ENCODE measurements around the gene MS4A18. TPM values are rescaled to one million over a fixed set of nuclear protein-coding genes. Genes with fewer than 3 reads are reported as not detected.
"Not testable (repeated sequence)": the region's sequence is repeated elsewhere in the genome, so short reads cannot be mapped to it uniquely, and the experiment has no call there.

Gene MS4A18
- not detected in 2 replicates for total RNA-seq

DNA sequence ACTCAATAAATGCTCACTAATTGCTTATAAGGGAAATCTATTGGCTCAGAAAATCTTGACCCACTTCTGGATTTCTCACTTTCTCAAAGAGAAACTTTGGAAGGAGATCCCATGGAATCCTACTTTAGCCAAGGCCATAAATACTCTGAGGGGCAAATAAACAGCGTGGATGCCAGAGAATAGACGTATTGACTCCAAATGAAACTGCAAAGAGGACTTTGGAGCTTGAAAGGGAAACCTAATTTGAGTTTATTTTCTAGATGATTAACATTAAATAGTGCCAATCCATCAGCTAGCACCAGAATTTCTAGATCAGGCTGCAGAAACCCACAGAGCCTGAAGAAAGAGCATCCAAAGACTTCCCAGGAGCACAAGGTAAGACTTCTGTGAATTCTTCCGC is at the start of gene MS4A18:
Gene MS4A18 (plus strand): TSS at position 301 of the 400 bp plus-strand sequence.
- Mint-ChIP-seq H3K27ac (no peak within 1 kb of the TSS), H3K36me3 (ENCODE audit: low read depth) (no peaks in the 10 kb centered on the region), H3K27me3 (ENCODE audit: insufficient read depth) (peaks cover 3% of the 10 kb centered on the region), H3K9me3 (no peaks in the 10 kb centered on the region), H3K4me3 (no peak within 1 kb of the TSS), H3K4me1 (ENCODE audit: low read depth) (no peaks in the 10 kb centered on the region)
- no peak for DNase-seq (ENCODE audit: low spot score)
- intact Hi-C loops (cut with micrococcal nuclease), result no loop called here

DNA sequence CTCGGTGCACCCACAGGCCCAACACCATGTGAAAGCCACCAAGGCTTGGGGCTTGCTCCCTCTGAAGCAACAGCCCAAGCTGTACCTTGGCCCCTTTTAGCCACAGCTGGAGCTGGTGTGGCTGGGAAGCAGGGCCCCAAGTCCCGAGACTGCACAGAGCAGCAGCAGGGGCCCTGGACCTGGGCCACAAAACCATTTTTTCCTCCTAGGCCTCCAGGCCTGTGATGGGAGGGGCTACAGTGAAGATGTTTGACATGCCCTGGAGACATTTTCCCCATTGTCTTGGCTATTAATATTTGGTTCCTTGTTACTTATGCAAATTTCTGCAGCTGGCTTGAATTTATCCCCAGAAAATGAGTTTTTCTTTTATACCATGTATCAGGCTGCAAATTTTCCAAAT is 46.3 kb upstream of the MS4A18 start:
- H3K4me3 Mint-ChIP-seq; H3K36me3 Mint-ChIP-seq (ENCODE audit: low read depth); intact Hi-C loops (cut with micrococcal nuclease); H3K27me3 Mint-ChIP-seq (ENCODE audit: insufficient read depth); H3K27ac Mint-ChIP-seq; H3K4me1 Mint-ChIP-seq (ENCODE audit: low read depth); DNase-seq (ENCODE audit: low spot score): not testable (repeated sequence)
- peaks cover 32% of the 10 kb centered on the region for H3K9me3 Mint-ChIP-seq

DNA sequence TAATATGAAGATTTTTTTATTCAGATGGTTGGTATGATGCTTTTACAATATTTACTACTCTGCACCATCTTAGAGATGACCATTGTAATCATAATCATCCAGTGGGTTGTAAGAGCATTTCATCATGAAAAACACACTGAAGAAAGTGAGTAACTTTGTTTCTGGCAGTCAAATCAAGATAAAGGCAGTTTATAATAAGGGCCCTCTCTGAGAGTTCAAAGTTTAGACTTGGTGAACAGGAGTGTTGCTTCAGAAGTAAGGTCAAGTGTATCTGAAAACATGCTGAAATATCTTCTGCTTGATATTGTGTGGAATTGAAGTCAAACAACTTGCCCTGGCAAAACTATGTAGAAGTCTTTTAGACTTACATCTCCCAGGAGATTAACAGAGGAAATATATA is 44.6 kb upstream of the MS4A18 start:
- H3K9me3 Mint-ChIP-seq, result peaks cover 26% of the 10 kb centered on the region
- no peaks in the 10 kb centered on the region for H3K36me3 Mint-ChIP-seq (ENCODE audit: low read depth)
- H3K4me1 Mint-ChIP-seq (ENCODE audit: low read depth), result no peaks in the 10 kb centered on the region
- H3K4me3 Mint-ChIP-seq, result no peak overlapping the region
- no peaks in the 10 kb centered on the region for H3K27me3 Mint-ChIP-seq (ENCODE audit: insufficient read depth)
- no peak overlapping the region for H3K27ac Mint-ChIP-seq
- no peak for DNase-seq (ENCODE audit: low spot score)
- intact Hi-C loops (cut with micrococcal nuclease), result no loop called here

DNA sequence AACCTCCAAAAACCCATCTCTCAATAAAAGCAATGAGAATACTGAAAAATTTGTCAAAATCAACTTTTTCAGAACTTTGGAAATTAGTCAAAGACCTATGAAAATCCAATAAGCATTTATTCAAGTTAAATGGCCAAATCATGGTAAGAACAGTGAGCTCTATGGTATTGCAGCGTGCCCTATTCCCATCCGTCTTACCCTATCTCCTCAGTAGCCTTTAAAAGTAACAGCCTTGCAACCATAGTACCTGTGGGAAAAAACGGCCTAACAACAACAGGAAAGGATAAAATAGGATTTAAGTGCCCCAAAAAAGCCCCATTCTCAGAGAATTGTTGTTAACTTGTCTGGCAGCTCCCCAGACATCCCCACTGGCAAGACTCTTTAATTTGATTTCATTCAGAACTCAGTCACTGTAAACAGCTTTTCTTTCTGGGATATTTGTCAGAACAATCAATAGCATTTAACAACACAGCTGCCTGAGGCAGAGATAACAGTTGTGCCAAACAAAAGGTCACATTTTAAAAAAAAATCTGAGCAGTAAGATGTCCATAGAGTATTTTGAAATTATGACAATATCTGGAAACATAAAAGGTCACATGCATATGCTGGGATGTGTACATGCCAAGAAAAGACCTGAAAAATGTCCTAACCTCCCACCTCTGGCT is 43.9 kb upstream of the MS4A18 start:
- no peaks in the 10 kb centered on the region for H3K36me3 Mint-ChIP-seq (ENCODE audit: low read depth)
- peaks cover 2% of the 10 kb centered on the region for H3K27me3 Mint-ChIP-seq (ENCODE audit: insufficient read depth)
- no peak overlapping the region for H3K27ac Mint-ChIP-seq
- H3K4me1 Mint-ChIP-seq (ENCODE audit: low read depth), result no peaks in the 10 kb centered on the region
- no peak overlapping the region for H3K4me3 Mint-ChIP-seq
- DNase-seq (ENCODE audit: low spot score), result no peak
- H3K9me3 Mint-ChIP-seq, result peaks cover 26% of the 10 kb centered on the region
- intact Hi-C loops (cut with micrococcal nuclease), result no loop called here

DNA sequence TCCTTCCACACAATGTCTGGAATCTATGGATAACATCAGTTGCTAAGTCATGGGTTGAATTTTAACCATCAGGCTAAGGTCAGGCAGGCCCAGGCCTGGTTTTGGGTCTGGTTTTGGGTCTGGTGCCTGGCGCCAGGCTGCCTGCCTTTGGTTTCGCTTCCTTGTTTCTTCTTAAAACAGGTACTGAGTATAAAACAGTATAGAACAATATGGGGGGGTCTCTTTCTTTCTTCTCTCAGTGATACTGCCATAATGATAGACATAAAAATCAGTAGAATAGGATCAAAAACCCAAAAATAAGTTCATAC is 40.0 kb upstream of the MS4A18 start:
- DNase-seq (ENCODE audit: low spot score); intact Hi-C loops (cut with micrococcal nuclease); H3K27ac Mint-ChIP-seq; H3K4me1 Mint-ChIP-seq (ENCODE audit: low read depth); H3K4me3 Mint-ChIP-seq; H3K9me3 Mint-ChIP-seq; H3K27me3 Mint-ChIP-seq (ENCODE audit: insufficient read depth); H3K36me3 Mint-ChIP-seq (ENCODE audit: low read depth): not testable (repeated sequence)

DNA sequence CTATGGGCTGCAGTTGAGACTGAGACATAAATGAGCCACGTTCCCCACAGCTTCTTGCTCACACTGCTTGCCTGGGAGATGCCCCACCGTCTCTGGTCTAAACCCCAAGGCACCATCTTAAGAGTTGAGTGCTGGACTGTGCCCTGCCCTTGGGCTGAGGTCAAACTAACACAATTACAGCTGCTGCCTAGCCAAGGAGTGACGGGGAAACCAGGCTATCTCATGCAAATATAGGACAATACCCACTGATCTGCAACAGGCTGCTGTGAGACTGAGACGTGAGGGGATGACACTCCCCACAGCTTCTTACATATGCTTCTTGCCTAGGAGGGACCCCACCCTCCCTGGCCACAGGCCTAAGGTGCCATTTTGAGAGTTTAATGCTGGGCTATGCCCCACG is 32.9 kb upstream of the MS4A18 start:
- Mint-ChIP-seq H3K4me3 (no peak overlapping the region), H3K27me3 (ENCODE audit: insufficient read depth) (peaks cover 5% of the 10 kb centered on the region), H3K4me1 (ENCODE audit: low read depth) (no peaks in the 10 kb centered on the region), H3K9me3 (no peaks in the 10 kb centered on the region), H3K27ac (no peak overlapping the region), H3K36me3 (ENCODE audit: low read depth) (no peaks in the 10 kb centered on the region)
- DNase-seq (ENCODE audit: low spot score), result no peak
- intact Hi-C loops (cut with micrococcal nuclease), result no loop called here

DNA sequence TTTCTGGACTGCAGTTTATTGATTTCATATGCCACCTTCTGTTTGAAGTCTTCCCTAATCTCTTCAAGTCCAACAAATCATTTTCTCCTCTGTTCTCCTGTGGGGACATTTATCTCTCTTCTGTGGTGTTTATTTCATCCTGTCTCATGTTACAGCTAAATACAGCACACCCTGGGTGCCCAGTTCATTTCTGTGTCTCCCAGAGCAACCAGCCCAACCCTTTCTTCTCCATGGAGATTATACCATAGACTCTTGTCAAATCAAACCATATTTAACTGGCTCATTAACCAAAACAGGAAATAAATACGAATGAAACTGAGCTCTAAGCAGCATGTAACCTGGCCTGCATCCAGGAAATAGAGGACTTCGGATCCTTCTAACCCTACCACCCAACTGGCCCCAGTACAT is 25.2 kb upstream of the MS4A18 start, which contains the start of gene MS4A8:
Gene MS4A8 (plus strand): TSS at position 329 of the 408 bp plus-strand sequence. CDS start 1,249 bp downstream, outside the sequence.
- no peak for DNase-seq (ENCODE audit: low spot score)
- no peaks in the 10 kb centered on the region for H3K36me3 Mint-ChIP-seq (ENCODE audit: low read depth)
- intact Hi-C loops (cut with micrococcal nuclease), result no loop called here
- no peaks in the 10 kb centered on the region for H3K4me1 Mint-ChIP-seq (ENCODE audit: low read depth)
- H3K27ac Mint-ChIP-seq, result no peak within 1 kb of the TSS
- H3K4me3 Mint-ChIP-seq, result no peak within 1 kb of the TSS
- H3K9me3 Mint-ChIP-seq, result no peaks in the 10 kb centered on the region
- peaks cover 5% of the 10 kb centered on the region for H3K27me3 Mint-ChIP-seq (ENCODE audit: insufficient read depth)

DNA sequence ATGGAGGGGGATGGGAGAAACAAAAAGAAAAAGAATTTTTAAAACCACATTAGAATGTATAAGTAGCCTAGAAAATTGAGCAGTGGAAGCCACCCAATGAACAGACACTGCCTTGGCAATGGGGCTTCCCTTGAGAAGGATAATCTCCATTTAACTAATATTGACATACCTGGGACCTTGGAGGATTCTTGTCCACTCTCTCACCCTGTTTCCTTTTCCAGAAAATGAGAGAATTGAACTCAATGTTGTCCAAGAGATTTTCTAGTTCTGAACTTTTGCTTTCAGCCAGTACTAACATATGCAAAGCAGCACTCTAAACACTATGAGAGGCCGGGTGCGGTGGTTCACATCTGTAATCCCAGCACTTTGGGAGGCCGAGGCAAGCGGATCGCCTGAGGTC is 24.6 kb upstream of the MS4A18 start:
- no peak overlapping the region for H3K4me3 Mint-ChIP-seq
- no peaks in the 10 kb centered on the region for H3K9me3 Mint-ChIP-seq
- no peaks in the 10 kb centered on the region for H3K4me1 Mint-ChIP-seq (ENCODE audit: low read depth)
- intact Hi-C loops (cut with micrococcal nuclease), result no loop called here
- no peak overlapping the region for H3K27ac Mint-ChIP-seq
- H3K27me3 Mint-ChIP-seq (ENCODE audit: insufficient read depth), result peaks cover 5% of the 10 kb centered on the region
- H3K36me3 Mint-ChIP-seq (ENCODE audit: low read depth), result no peaks in the 10 kb centered on the region
- DNase-seq (ENCODE audit: low spot score), result no peak

DNA sequence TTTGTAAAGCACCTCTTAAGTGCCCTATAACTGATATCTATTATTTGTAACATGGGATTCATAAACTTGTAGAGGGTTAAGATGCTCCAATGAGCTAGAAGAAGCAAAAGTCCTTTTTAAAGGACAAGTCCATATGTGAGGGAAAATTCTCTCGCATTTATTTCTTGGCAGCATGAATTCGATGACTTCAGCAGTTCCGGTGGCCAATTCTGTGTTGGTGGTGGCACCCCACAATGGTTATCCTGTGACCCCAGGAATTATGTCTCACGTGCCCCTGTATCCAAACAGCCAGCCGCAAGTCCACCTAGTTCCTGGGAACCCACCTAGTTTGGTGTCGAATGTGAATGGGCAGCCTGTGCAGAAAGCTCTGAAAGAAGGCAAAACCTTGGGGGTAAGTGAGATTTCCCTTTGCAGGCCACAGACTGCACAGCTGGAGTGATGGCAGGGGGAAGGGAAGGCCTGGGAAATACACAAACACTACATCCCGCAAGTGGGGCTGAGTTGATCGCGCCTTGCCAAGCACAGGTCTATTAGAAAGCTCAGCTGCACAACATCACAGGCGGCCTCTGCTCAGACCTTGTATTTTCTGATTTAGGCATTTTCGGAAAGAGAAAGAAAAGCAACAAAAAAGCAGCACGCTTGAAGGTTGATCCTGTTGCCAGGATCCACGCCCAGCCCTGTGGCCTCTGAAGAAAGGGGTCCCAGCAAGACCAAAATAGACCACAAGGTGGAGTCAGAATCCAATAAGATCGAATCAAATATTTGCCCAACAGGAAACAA is 23.6 kb upstream of the MS4A18 start:
- DNase-seq (ENCODE audit: low spot score), result no peak
- Mint-ChIP-seq H3K27ac (no peak overlapping the region), H3K4me3 (no peak overlapping the region), H3K36me3 (ENCODE audit: low read depth) (no peaks in the 10 kb centered on the region), H3K4me1 (ENCODE audit: low read depth) (no peaks in the 10 kb centered on the region), H3K9me3 (no peaks in the 10 kb centered on the region), H3K27me3 (ENCODE audit: insufficient read depth) (no peaks in the 10 kb centered on the region)
- intact Hi-C loops (cut with micrococcal nuclease), result no loop called here

DNA sequence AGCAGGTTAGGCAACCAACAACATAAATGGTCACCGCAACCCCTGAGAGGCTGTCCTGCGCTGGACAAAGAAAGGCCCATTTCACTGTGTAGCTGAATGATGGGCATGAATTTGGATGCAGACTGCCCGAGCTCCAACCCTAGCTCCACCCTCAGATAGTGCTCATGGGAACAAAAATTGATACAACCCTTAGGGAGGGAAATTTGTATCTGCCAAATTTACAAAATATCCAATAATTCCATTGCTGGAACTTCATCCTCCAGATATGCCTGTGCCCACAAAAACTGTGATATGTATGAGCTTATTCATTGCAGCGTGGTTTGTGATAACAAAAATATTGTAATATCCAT is 23.1 kb upstream of the MS4A18 start:
- H3K4me1 Mint-ChIP-seq (ENCODE audit: low read depth), result no peaks in the 10 kb centered on the region
- no peaks in the 10 kb centered on the region for H3K9me3 Mint-ChIP-seq
- no peak for DNase-seq (ENCODE audit: low spot score)
- intact Hi-C loops (cut with micrococcal nuclease), result no loop called here
- H3K27me3 Mint-ChIP-seq (ENCODE audit: insufficient read depth), result no peaks in the 10 kb centered on the region
- H3K27ac Mint-ChIP-seq, result no peak overlapping the region
- H3K36me3 Mint-ChIP-seq (ENCODE audit: low read depth), result no peaks in the 10 kb centered on the region
- H3K4me3 Mint-ChIP-seq, result no peak overlapping the region

DNA sequence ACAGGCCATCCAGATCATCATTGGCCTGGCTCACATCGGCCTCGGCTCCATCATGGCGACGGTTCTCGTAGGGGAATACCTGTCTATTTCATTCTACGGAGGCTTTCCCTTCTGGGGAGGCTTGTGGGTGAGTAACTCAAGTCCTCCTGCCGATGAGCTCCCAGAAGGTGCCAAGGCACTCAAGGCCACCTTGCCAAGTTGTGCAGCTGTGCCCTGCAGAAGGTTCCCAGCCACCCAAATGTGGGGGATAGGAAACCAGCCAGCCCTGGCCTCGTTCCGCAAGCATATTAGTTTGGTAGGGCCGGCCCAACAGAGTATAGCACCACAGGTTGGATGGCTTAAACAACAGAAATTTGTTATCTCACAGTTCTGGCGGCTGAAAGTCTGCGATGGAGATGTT is 21.1 kb upstream of the MS4A18 start:
- intact Hi-C loops (cut with micrococcal nuclease), result no loop called here
- DNase-seq (ENCODE audit: low spot score), result no peak
- Mint-ChIP-seq H3K27ac (no peak overlapping the region), H3K27me3 (ENCODE audit: insufficient read depth) (no peaks in the 10 kb centered on the region), H3K4me3 (no peak overlapping the region), H3K4me1 (ENCODE audit: low read depth) (no peaks in the 10 kb centered on the region), H3K36me3 (ENCODE audit: low read depth) (no peaks in the 10 kb centered on the region), H3K9me3 (no peaks in the 10 kb centered on the region)

DNA sequence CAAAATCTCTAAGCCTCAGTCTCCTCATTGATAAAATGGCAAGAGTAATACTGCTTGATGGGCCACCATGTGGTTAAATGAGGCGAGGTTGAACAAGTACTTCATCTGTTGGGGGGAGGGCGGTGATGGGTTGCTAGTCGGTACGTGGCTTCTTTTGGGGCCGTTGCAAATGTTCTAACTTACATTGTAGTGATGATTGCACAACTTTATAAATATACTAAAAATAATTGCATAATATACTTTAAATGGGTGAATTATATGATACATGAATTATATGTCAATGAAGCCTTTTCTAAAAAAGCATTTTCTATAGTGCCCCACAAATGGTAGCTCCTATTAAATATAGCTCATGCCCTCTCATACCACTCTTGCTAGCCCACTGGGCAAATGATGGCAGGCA is 18.6 kb upstream of the MS4A18 start:
- intact Hi-C loops (cut with micrococcal nuclease), result no loop called here
- Mint-ChIP-seq H3K27me3 (ENCODE audit: insufficient read depth) (no peaks in the 10 kb centered on the region), H3K36me3 (ENCODE audit: low read depth) (no peaks in the 10 kb centered on the region), H3K27ac (no peak overlapping the region), H3K4me3 (no peak overlapping the region), H3K4me1 (ENCODE audit: low read depth) (no peaks in the 10 kb centered on the region), H3K9me3 (no peaks in the 10 kb centered on the region)
- DNase-seq (ENCODE audit: low spot score), result no peak

DNA sequence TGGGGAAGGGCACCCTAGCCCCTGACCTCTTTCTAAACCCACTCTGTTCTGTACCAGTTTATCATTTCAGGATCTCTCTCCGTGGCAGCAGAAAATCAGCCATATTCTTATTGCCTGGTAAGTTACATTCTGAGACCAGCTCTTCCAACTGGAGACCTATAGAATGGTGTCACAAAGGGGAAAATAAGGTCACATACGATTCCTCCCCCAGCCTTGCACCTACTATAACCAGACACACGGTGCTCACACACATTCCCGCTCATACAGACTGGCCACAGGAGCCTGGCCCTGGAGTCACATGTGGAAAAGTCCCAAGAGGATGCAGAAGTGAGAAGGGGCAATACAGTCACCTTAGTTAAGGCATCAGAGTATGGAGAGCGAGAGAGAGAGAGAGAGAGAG is 17.6 kb upstream of the MS4A18 start:
- Mint-ChIP-seq H3K27ac (no peak overlapping the region), H3K4me1 (ENCODE audit: low read depth) (no peaks in the 10 kb centered on the region), H3K27me3 (ENCODE audit: insufficient read depth) (no peaks in the 10 kb centered on the region), H3K36me3 (ENCODE audit: low read depth) (no peaks in the 10 kb centered on the region), H3K4me3 (no peak overlapping the region), H3K9me3 (no peaks in the 10 kb centered on the region)
- DNase-seq (ENCODE audit: low spot score), result no peak
- intact Hi-C loops (cut with micrococcal nuclease), result no loop called here

DNA sequence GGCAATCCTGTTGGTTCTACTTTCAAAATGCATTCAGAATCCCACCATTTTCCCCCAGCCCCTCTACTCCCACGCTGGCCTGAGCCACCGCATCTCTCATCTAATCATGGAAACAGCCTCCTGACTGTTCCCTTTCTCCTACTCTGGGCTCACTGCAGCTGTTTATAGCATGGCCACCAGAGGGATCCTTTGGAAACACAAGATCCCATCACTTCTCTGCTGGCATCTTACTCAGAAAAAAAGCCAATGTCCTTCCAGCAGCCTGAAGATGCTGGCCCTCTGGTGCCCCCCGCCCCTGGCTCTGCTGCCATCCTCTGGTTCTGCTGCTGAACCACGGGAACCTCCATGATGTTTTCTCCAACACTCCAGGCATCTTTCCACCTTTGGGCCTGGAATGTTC is 14.0 kb upstream of the MS4A18 start:
- Mint-ChIP-seq H3K4me3 (no peak overlapping the region), H3K4me1 (ENCODE audit: low read depth) (no peaks in the 10 kb centered on the region), H3K9me3 (no peaks in the 10 kb centered on the region), H3K27ac (no peak overlapping the region), H3K27me3 (ENCODE audit: insufficient read depth) (no peaks in the 10 kb centered on the region), H3K36me3 (ENCODE audit: low read depth) (no peaks in the 10 kb centered on the region)
- intact Hi-C loops (cut with micrococcal nuclease), result no loop called here
- DNase-seq (ENCODE audit: low spot score), result no peak
